ENCODE data around the gene FBXL20. TPM values are rescaled to one million over a fixed set of nuclear protein-coding genes. Genes with fewer than 3 reads are reported as not detected.

FBXL20 gene
- polyA plus RNA-seq, 1 of the 3 experiments (the other 2 are of a cell fraction), result 2.2 TPM

DNA sequence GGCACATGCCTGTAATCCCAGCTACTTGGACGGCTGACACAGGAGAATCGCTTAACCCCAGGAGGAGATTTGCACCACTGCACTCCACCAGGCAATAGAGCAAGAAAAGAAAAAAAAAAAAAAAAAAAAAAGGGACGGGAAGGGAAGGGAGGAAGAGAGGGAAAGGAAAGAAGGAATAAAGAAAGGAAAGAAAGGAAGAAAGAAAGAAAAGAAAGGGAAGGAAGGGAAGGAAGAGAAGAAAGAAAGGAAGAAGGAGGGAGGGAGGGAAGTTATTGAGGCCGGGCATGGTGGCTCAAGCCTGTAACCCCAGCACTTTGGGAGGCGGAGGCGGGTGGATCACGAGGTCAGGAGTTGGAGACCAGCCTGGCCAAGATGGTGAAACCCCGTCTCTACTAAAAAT, 125.3 kb downstream of the FBXL20 start:
- POLR2A ChIA-PET, result no interaction called here
- WGBS (ENCODE audit: low lambda C conversion rate), result 92% methylated on average over 8 of the region's 8 CpGs
- CTCF ChIA-PET, result no interaction called here

DNA sequence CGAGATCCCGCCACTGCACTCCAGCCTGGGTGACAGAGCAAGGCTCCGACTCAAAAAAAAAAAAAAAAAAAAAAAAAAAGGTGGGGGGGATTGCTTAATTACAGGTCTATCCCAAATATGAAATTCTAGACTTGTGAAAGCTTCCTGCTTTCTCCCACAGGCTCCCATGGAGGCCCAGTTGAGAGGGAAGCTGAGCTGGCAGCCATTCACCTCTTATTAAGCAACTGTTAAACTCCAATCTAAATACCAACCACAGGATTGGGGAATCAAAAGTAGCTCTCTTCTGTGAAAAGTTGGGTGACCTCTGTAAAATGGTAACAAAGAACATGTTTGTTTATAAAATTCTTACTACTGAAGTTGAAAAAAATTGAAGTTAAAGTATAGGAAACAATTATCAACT, 129.9 kb downstream of the FBXL20 start:
- CTCF ChIA-PET, result interaction anchor here (0.9 to 2.0 kb wide), 4 partner anchors 9 to 97 kb away, joined by 3 to 7 read pairs (median 4); partner anchors contain the start of gene STAC2
- no peak overlapping the region for H3K27ac ChIP-seq (ENCODE audit: low read depth in 2 of 2, low read length in 1 of 2)
- TF ChIP-seq, protein P1, sequence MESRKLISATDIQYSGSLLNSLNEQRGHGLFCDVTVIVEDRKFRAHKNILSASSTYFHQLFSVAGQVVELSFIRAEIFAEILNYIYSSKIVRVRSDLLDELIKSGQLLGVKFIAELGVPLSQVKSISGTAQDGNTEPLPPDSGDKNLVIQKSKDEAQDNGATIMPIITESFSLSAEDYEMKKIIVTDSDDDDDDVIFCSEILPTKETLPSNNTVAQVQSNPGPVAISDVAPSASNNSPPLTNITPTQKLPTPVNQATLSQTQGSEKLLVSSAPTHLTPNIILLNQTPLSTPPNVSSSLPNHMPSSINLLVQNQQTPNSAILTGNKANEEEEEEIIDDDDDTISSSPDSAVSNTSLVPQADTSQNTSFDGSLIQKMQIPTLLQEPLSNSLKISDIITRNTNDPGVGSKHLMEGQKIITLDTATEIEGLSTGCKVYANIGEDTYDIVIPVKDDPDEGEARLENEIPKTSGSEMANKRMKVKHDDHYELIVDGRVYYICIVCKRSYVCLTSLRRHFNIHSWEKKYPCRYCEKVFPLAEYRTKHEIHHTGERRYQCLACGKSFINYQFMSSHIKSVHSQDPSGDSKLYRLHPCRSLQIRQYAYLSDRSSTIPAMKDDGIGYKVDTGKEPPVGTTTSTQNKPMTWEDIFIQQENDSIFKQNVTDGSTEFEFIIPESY (IDR thresholded peaks at IDR 0.05; ENCODE audit: borderline replicate concordance, low read depth), result no peak
- TF ChIP-seq EZH2phosphoT487 (IDR thresholded peaks at IDR 0.05; ENCODE audit: borderline replicate concordance, low read depth) (no peak), SIN3A (IDR thresholded peaks at IDR 0.05; ENCODE audit: borderline replicate concordance, low read depth, low read length) (no peak), RCOR1 (IDR thresholded peaks at IDR 0.05; ENCODE audit: low read length) (no peak), FOXM1 (IDR thresholded peaks at IDR 0.05; ENCODE audit: low read depth) (no peak), FOSL2 (IDR thresholded peaks at IDR 0.05; ENCODE audit: borderline replicate concordance, low read depth) (no peak), SMC3 (IDR thresholded peaks at IDR 0.05; ENCODE audit: low read depth, low read length) (no peak), TCF12 (IDR thresholded peaks at IDR 0.05) (no peak), MXI1 (IDR thresholded peaks at IDR 0.05; ENCODE audit: low read depth, low read length) (no peak), EP300 (IDR thresholded peaks at IDR 0.05; ENCODE audit: borderline replicate concordance in 1 of 2, low read depth in 1 of 2, low read length in 1 of 2) (no peak), ELF1 (IDR thresholded peaks at IDR 0.05) (no peak)
- TF ChIP-seq, protein P2, sequence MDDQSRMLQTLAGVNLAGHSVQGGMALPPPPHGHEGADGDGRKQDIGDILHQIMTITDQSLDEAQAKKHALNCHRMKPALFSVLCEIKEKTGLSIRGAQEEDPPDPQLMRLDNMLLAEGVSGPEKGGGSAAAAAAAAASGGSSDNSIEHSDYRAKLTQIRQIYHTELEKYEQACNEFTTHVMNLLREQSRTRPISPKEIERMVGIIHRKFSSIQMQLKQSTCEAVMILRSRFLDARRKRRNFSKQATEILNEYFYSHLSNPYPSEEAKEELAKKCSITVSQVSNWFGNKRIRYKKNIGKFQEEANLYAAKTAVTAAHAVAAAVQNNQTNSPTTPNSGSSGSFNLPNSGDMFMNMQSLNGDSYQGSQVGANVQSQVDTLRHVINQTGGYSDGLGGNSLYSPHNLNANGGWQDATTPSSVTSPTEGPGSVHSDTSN (IDR thresholded peaks at IDR 0.05), result no peak

More for the DNA sequence above, 125.3 kb downstream of the FBXL20 start:
- no peak overlapping the region for H2AFZ ChIP-seq (ENCODE audit: low read depth)
- TF ChIP-seq, protein P3, sequence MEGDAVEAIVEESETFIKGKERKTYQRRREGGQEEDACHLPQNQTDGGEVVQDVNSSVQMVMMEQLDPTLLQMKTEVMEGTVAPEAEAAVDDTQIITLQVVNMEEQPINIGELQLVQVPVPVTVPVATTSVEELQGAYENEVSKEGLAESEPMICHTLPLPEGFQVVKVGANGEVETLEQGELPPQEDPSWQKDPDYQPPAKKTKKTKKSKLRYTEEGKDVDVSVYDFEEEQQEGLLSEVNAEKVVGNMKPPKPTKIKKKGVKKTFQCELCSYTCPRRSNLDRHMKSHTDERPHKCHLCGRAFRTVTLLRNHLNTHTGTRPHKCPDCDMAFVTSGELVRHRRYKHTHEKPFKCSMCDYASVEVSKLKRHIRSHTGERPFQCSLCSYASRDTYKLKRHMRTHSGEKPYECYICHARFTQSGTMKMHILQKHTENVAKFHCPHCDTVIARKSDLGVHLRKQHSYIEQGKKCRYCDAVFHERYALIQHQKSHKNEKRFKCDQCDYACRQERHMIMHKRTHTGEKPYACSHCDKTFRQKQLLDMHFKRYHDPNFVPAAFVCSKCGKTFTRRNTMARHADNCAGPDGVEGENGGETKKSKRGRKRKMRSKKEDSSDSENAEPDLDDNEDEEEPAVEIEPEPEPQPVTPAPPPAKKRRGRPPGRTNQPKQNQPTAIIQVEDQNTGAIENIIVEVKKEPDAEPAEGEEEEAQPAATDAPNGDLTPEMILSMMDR (IDR thresholded peaks at IDR 0.05), result no peak
- TF ChIP-seq RAD21 (IDR thresholded peaks at IDR 0.05; ENCODE audit: low read length) (no peak), RCOR1 (IDR thresholded peaks at IDR 0.05; ENCODE audit: low read length) (no peak), NFIC (IDR thresholded peaks at IDR 0.05; ENCODE audit: borderline replicate concordance) (no peak), YY1 (IDR thresholded peaks at IDR 0.05; ENCODE audit: low read depth) (no peak), FOXM1 (IDR thresholded peaks at IDR 0.05; ENCODE audit: low read depth) (no peak), TEAD4 (IDR thresholded peaks at IDR 0.05; ENCODE audit: borderline replicate concordance, insufficient read depth) (no peak), MXI1 (IDR thresholded peaks at IDR 0.05; ENCODE audit: low read depth, low read length) (no peak), NRF1 (IDR thresholded peaks at IDR 0.05; ENCODE audit: low read depth, low read length) (no peak), POLR2AphosphoS5 (IDR thresholded peaks at IDR 0.05; ENCODE audit: low read depth, low read length) (no peak), RXRA (IDR thresholded peaks at IDR 0.05; ENCODE audit: borderline replicate concordance, low read depth) (no peak)
- TF ChIP-seq, protein P4, sequence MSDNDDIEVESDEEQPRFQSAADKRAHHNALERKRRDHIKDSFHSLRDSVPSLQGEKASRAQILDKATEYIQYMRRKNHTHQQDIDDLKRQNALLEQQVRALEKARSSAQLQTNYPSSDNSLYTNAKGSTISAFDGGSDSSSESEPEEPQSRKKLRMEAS (IDR thresholded peaks at IDR 0.05; ENCODE audit: low read depth), result no peak
- TF ChIP-seq, protein P2 (IDR thresholded peaks at IDR 0.05), result no peak
- no peak overlapping the region for H3K27ac ChIP-seq (ENCODE audit: low read depth in 2 of 2, low read length in 1 of 2)
- no peaks in the 10 kb centered on the region for H3K27me3 ChIP-seq (ENCODE audit: insufficient read depth)
- H3K4me3 ChIP-seq (ENCODE audit: low read depth in 2 of 2, low read length in 1 of 2), result no peak overlapping the region
- peaks cover 0 to 6% of the 10 kb centered on the region in 2 experiments; a peak in 1 of 4 replicates for H3K4me1 ChIP-seq (ENCODE audit: control insufficient read depth in 1 of 2, insufficient read depth in 2 of 2, low read depth in 1 of 2, low read length in 1 of 2)
- H3K4me2 ChIP-seq, result no peak overlapping the region
- no peaks in the 10 kb centered on the region for H4K20me1 ChIP-seq (ENCODE audit: insufficient read depth)
- no peaks in the 10 kb centered on the region for H3K9me3 ChIP-seq
- peaks cover 11% of the 10 kb centered on the region for H3F3A ChIP-seq (replicated peaks; ENCODE audit: insufficient read depth)
- H3K36me3 ChIP-seq (replicated peaks in 1 of 2; ENCODE audit: control insufficient read depth in 1 of 2, insufficient read depth in 2 of 2, low read length in 1 of 2), result peaks cover 2 to 44% of the 10 kb centered on the region in 2 experiments
- H3K9me2 ChIP-seq, result no peaks in the 10 kb centered on the region
- no peaks in the 10 kb centered on the region for H3K79me2 ChIP-seq (ENCODE audit: insufficient read depth)
- DNase-seq, result no peak
- no peak overlapping the region for H3K9ac ChIP-seq

More for the DNA sequence above, 129.9 kb downstream of the FBXL20 start:
- POLR2A ChIA-PET, result no interaction called here
- H3K36me3 ChIP-seq (replicated peaks in 1 of 2; ENCODE audit: control insufficient read depth in 1 of 2, insufficient read depth in 2 of 2, low read length in 1 of 2), result peaks cover 8 to 28% of the 10 kb centered on the region in 2 experiments
- H4K20me1 ChIP-seq (ENCODE audit: insufficient read depth), result no peaks in the 10 kb centered on the region
- H3K79me2 ChIP-seq (ENCODE audit: insufficient read depth), result no peaks in the 10 kb centered on the region
- H3K4me3 ChIP-seq (ENCODE audit: low read depth in 2 of 2, low read length in 1 of 2), result no peak overlapping the region
- DNase-seq, result no peak
- no peaks in the 10 kb centered on the region for H3K4me1 ChIP-seq (ENCODE audit: control insufficient read depth in 1 of 2, insufficient read depth in 2 of 2, low read depth in 1 of 2, low read length in 1 of 2)
- H3F3A ChIP-seq (replicated peaks; ENCODE audit: insufficient read depth), result peaks cover 5% of the 10 kb centered on the region
- no peak overlapping the region for H2AFZ ChIP-seq (ENCODE audit: low read depth)
- H3K9me2 ChIP-seq, result no peaks in the 10 kb centered on the region
- H3K9ac ChIP-seq, result no peak overlapping the region
- no peaks in the 10 kb centered on the region for H3K9me3 ChIP-seq
- no peaks in the 10 kb centered on the region for H3K27me3 ChIP-seq (ENCODE audit: insufficient read depth)
- 98% methylated on average over 3 of the region's 3 CpGs for WGBS (ENCODE audit: low lambda C conversion rate)
- no peak overlapping the region for H3K4me2 ChIP-seq

All from SK-N-SH (cell line).